ENCODE measurements around the gene ANKMY1. TPM values are rescaled to one million over a fixed set of nuclear protein-coding genes. Genes with fewer than 3 reads are reported as not detected.

ANKMY1 gene
- total and polyA plus RNA-seq, 2 of the 13 experiments (the other 11 are each of a cell fraction or from before 2014, with no cell fraction given) = 11.7 to 18.8 TPM

- TF ChIP-seq TARDBP (CRISPR knock-in tag; IDR thresholded peaks at IDR 0.05) = peak; percentile 91
- TF ChIP-seq PRDM10 (CRISPR knock-in tag; IDR thresholded peaks at IDR 0.05; ENCODE audit: low read depth) = no peak
- TF ChIP-seq ONECUT2 (CRISPR knock-in tag; IDR thresholded peaks at IDR 0.05) = peak; percentile 25; the same call in 1 of the 2 replicates
- no peak for TF ChIP-seq ZNF660 (CRISPR knock-in tag; IDR thresholded peaks at IDR 0.05; ENCODE audit: borderline replicate concordance, low read depth)
- TF ChIP-seq MYNN (CRISPR knock-in tag; IDR thresholded peaks at IDR 0.05; ENCODE audit: low read depth) = no peak
- TF ChIP-seq ZNF747 (CRISPR knock-in tag; IDR thresholded peaks at IDR 0.05; ENCODE audit: borderline replicate concordance) = no peak; the same call in 1 of the 2 replicates
- no peak for TF ChIP-seq IRF9 (CRISPR knock-in tag; IDR thresholded peaks at IDR 0.05; ENCODE audit: borderline replicate concordance)
- TF ChIP-seq ETS1 (CRISPR knock-in tag; IDR thresholded peaks at IDR 0.05) = no peak
- no peak for TF ChIP-seq ZNF234 (CRISPR knock-in tag; conservative IDR thresholded peaks at IDR 0.05)
- TF ChIP-seq TP53 (CRISPR knock-in tag; conservative IDR thresholded peaks at IDR 0.05) = no peak
- TF ChIP-seq REST (IDR thresholded peaks at IDR 0.05; ENCODE audit: borderline replicate concordance in 1 of 2, low read depth in 1 of 2, low read length in 2 of 2) = peak in 1 of 2 experiments; percentile 89; a peak in 2 of 4 replicates
- no peak for TF ChIP-seq NR3C1 (CRISPR knock-in tag; IDR thresholded peaks at IDR 0.05)
- TF ChIP-seq RNF219 (CRISPR knock-in tag; IDR thresholded peaks at IDR 0.05) = no peak
- TF ChIP-seq ZFAT (CRISPR knock-in tag; conservative IDR thresholded peaks at IDR 0.05) = no peak
- no peak; the same call in 1 of the 2 replicates for TF ChIP-seq ZKSCAN1 (IDR thresholded peaks at IDR 0.05; ENCODE audit: low read length)
- no peak for TF ChIP-seq CBX2 (IDR thresholded peaks at IDR 0.05; ENCODE audit: low read depth, low read length)
- 0 out of 2 replicates have a peak, but pooled peaks have one; percentile 33 for TF ChIP-seq CBX2 (CRISPR knock-in tag; IDR thresholded peaks at IDR 0.05; ENCODE audit: low read depth)
Measured at GRCh38 chr2:240604291-240604938, 46.6 kb upstream of the ANKMY1 start (continued).

Measured in HepG2 (cell line).